ENCODE results near the gene INHA.

Gene INHA

DNA sequence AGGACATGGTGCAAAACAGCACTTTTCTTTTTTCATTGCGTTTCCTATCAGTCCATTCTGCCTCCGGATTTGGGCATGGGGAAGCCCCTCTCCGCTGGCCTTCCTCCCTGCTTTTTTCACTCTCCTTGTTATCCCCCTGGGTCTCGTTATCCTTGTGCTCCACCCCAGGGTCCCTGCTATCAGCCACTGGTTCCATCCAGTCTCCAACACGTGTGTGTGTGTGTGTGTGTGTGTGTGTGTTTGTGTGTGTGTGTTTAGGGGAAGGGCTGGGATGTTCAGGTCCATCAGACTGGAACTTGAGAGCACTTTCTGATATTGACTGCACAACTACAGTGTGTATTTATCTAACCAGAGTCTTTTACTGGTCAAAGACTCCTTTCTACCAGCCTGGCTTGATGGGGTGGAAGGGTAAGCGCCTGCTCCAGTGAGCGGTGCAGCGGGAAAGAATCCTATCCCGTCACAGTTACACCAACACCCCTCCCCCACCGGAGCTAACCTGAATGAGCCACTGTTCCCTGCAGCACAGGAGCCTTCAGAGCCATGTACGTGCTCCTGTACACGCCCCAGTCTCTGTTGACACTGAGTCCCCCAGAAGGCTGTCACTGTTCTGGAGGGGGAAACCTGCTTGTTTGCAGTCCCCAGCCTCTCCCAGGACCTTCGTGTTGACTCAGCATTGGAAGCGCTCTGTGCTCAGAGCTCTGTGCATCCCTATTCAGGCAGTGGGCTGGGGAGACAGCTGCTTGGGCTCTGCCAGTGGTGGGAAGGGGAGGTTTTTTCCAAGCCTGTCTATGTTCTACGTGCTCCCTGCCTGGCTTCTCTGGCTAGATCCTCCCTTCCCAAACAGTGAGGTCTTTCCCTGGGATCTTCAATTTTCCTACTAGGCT is 4.6 kb downstream of the INHA start:
- no peak for DNase-seq

DNA sequence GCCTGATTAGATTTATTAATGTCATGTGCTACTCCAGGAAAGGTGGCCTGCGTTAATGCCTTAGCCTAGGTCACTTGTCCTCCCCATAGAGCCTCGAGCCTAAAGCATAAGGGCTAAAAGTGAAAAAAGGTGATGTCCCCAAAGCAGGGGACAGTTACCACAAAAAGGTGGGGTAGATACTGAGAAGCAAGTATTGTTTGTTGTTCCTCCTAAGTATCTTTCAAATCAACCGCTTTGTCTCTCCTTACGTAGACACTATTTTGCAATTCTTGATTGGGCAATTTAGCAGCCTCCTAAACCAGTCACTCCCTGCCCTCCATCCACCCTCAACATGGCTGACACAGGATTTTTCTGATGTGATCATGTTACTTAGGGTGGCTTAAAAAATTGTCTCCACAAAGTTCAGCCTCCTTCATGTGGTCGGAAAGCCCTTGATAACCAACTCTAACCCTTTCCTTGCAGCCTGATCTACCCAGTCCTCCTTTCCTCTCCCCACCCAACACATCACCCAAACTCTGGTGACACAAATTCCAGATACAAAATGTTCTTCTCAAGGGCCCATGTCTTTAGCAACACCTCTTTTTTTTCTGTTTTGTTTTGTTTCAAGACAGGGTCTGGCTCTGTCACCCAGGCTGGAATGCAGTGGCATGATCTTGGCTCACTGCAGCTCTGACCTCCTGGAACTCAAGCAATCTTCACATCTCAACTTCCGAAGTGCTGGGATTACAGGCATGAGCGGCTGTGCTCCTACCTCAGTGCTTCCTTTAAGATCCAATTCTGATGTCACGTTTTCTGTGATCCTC is 6.9 kb downstream of the INHA start:
- DNase-seq = peak; percentile 44

DNA sequence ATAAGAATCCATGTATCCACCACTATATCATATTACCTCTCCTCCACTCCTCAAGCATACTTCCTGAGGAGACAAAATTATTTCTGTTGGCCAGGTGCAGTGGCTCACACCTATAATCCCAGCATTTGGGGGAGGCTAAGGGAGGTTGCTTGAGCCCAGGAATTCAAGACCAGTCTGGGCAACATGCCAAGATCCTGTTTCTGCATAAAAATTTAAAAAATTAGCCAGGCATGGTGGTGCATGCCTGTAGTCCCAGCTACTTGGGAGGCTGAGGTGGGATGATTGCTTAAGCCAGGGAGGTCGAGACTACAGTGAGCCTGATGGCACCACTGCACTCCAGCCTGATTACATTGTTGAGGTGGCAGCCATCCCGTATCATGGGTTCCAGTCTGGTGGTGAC is 9.2 kb downstream of the INHA start:
- DNase-seq = no peak

DNA sequence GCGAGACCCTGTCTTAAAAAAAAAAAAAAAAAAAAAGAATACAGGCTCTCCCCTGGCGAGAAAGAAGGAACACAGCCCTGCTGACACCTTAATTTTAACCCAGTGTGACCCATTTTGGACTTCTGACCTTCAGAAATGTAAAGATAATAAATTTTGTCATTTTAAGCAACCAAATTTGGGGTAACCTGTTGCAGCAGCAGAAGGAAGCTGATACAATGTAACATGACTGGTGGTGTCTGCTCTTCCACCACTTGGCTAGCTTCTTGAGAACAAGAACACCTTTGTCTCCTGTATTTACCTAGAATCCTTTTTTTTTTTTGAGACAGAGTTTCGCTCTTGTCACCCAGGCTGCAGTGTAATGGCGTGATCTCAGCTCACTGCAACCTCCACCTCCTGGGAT is 19.0 kb downstream of the INHA start:
- no peak for DNase-seq

DNA sequence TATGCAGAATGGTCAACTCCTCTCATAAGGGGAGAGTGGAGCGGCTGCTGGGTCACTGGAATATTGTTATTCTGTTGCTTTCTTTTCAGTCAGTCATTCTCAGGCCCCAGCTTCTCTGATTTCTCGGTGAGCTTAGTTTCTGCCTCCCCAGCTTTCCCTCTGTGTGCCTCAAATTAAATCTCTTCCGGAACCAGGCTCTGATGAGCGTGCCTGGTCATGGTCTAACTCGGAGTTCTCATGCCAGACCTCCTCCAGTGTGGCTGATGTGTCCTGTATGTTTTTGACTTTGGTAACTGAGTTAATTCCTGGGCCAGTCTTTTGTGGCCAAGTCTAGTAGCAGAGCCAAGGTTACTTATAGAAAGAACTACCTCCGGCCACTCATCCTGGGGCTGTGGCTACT is 20.6 kb downstream of the INHA start:
- no peak for DNase-seq

DNA sequence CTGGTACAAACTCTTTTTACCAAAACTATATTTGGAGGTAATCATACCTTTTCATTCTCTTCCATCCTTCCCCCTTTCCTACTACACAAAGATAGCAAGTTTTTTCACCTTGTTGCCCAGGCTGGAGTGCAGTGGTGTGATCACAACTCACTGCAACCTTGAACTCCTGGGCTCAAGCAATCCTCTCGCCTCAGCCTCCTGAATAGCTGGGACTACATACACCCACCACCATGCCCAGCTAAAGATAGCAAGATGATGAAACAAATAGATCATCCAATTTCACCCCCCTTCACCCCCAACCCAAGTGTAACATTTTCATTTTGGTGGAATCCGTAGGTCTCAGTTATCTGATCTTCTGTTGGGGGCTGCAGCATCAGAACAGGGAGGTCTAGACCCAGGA is 21.0 kb downstream of the INHA start:
- DNase-seq = no peak

DNA sequence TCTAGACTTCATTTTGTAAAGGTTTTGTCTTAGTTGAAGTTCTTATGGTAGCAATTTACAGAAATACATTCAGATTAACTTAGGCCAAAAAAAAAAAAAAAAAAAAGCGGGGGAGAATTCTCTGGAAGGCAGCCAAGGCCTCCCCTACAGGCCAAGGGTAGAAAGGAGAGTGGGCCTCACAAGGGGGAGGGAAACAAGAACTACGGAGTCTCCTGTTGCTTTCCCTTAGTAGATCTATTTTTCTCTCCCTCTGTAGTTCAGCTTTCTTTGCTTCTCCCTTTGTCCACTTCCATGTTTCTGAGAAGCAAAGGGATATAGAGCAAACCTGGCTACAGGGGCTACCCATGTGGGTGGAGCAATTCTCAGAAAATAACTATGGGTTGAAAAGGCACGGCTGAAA is 23.1 kb downstream of the INHA start:
- DNase-seq = peak; percentile 88

DNA sequence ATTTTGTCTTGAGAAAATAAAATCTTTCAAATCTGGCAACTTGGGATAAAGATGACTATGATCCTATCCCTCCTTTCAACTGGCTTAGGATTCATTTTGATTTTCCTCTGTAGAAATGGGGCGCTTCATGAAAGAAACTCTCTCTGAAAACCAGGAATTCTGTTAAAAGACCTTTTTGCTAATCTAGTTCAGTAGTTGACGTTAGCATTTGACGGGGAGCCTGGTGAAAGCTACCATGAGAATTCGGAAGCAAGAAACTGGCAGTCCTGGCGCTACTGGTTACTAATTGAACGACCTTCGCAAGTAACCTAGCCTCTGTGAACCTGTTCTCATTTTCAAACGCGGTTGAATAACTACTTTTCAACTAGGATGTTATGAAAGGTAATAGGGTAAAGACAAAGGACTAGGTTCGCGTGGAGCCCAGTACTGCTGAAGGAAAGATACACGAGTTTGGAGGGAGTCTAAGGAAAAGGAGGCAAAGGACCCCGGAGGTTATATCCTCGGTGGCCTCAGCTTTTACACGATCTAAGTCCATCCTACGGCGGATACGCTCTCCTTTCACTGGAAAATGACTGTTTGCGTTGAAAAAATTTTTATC is 24.9 kb downstream of the INHA start:
- no peak for DNase-seq

DNA sequence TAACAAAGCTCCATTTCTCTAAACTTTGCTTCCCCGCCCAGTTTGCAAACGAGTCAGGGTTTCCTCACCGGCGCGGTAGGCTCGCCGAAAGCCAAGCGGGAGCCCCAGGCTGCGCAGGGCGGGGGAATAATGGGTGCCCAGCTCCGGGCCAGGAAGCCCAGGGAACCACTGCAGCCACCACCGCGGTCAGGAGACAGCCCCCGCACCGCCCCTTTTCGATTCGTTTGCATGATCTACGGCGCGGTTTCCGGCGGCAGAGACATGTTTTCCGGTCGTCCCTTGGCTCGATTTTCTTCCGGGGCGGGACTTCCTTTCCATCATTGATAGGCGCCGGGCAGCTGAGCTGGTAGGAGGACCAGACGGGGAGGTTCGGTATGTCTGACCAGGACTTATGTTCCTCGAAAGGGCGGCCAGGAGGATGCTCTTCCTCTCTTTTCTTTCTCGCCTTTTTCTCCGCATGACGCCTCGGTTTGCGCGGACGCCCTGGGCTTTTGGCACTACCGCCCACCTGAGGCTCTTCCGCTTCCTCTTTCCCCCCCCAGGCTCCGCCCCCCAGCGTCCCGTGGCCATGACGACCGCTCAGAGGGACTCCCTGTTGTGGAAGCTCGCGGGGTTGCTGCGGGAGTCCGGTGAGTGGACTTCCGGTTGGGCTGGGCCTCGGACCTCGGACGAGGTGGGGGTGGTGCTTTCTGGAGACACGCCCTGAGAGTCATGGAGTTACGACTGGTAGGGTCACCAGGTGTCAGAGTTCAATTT is 25.6 kb downstream of the INHA start, which contains the start of gene STK11IP:
Gene STK11IP (plus strand): TSS at position 306 of the 756 bp plus-strand sequence. CDS start 263 bp downstream, at position 569.
- peak; percentile 98 for DNase-seq

DNA sequence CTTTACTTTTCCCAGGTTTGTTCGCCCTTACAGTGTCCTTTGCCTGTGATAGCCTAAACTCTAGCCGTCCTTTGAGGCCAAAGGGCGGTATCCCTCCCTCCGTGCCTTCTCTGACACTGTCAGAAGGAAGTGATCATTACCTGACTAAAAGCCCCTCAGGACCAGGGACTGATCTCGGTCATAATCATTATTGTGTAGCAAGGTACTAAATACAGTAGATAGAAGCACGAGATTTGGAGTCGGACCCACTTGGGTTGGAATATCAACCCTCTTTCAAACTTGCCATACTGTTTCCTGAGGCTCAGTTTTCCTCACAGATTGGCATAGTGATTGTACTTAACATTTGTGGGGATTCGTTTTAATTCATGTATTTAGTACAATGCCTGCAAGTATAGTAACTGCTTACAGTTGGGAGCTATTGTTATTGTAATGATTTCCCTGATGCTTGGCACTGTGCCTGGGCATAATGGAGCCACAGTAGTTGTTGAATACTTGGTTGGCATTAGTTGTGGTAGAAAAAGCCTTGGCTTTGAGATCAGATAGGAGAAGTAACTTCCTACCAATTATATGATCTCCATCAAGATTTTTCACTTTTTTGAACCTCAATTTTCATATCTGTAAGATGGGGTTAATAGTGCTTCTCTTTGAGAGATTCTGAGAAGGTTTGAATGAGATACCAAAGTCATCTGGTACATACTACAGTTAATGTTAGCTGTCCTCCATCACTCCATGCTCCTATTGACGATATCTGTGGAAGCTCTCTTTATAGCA is 26.4 kb downstream of the INHA start:
- peak; percentile 34 for DNase-seq

DNA sequence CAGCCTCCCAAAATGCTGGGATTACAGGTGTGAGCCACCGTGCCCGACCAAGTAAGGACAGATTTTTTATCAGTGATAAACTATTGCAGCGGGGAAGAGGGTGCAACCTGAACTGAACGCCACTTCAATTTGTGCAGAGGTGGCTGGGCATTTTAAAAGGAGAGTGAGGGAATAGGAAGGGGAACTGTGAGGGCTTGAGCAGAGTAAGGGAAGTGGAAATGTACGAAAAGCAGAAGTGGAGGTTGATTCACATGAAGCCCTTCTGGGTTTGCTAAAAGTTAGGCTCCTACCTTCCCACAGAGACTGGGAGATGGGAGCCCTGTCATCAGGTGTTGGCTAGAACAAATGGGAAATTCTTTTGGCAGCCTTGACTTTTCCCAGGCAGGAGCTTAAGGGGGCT is 31.7 kb downstream of the INHA start:
- DNase-seq = peak; percentile 40

DNA sequence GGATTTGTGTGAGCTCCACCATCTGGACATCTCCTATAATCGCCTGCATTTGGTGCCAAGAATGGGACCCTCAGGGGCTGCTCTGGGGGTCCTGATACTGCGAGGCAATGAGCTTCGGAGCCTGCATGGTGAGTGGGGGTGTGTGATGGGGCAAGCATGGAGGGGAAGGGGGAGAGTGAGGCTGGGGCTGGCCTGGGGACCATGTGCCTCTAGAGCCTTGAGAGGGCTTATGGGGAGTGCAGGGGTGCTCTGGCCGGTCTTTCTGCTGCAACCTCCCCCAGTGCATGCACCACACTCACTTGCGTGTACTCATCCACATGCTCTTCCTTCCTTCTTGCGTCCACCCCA is 33.5 kb downstream of the INHA start:
- no peak for DNase-seq

DNA sequence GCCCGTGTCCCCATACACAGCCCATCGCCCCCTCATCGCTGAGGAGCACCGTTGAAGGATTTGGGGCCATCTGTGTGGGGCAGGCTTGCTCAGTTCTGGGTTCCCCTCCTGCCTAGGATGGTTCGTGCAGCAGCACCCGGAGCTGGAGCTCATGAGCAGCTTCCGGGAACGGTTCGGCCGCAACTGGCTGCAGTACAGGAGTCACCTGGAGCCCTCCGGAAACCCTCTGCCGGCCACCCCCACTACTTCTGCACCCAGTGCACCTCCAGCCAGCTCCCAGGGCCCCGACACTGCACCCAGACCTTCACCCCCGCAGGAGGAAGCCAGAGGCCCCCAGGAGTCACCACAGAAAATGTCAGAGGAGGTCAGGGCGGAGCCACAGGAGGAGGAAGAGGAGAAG is 35.8 kb downstream of the INHA start:
- no peak for DNase-seq

DNA sequence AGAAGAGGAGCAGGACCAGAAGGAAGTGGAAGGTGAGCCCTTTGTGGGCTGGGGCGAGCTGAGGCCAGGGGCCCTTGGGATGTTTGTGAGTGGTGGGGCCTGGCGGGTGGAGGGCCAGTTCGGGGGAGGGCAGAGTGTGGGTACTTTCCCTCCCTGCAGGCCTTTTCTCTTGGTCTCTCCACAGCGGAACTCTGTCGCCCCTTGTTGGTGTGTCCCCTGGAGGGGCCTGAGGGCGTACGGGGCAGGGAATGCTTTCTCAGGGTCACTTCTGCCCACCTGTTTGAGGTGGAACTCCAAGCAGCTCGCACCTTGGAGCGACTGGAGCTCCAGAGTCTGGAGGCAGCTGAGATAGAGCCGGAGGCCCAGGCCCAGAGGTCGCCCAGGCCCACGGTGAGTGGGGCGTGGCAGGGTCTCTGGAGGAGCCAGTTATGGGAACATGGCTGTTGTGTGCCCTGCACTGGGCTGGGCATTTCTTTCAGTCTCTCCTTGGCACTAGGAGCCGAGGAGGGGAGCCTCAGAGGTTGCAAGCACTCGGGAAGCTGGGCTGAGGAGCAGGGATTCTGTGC is 36.4 kb downstream of the INHA start:
- DNase-seq = no peak

DNA sequence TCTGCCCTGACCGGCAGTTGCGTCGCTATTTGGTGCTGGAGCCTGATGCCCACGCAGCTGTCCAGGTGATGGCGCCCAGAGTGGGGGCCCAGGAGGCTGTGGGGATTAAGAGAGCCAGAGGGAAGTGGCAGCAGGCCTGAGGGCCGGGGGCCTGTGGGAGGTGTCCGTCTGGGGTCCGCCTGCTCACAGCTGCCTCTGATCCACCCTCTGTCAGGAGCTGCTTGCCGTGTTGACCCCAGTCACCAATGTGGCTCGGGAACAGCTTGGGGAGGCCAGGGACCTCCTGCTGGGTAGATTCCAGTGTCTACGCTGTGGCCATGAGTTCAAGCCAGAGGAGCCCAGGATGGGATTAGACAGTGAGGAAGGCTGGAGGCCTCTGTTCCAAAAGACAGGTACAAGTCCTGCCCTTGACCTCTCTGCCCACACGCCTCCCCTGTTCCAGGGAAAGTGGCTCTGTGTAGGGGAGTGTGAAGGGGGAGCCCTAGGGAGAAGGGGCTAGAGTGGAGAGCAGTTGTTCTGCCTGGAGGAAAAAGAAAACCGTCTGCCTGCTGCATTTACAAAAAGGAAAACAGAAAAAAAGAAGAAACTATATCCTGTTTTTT is 37.1 kb downstream of the INHA start:
- DNase-seq = no peak

DNA sequence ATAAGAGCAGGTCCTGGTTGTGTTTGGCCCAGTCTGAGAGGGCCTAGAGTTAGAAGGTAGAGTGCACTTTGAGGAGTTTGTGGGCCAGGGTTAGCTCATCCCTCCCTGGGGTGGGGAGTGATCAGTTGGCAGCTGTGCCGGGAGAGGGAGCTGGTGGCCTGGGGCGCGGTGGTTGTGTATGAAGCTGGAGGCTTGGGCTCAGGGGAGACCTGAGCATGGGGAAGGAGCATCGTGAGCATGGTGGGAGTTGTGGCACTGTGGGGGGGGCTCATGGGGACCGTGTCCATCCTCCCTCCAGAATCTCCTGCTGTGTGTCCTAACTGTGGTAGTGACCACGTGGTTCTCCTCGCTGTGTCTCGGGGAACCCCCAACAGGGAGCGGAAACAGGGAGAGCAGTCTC is 39.2 kb downstream of the INHA start:
- DNase-seq = no peak

DNA sequence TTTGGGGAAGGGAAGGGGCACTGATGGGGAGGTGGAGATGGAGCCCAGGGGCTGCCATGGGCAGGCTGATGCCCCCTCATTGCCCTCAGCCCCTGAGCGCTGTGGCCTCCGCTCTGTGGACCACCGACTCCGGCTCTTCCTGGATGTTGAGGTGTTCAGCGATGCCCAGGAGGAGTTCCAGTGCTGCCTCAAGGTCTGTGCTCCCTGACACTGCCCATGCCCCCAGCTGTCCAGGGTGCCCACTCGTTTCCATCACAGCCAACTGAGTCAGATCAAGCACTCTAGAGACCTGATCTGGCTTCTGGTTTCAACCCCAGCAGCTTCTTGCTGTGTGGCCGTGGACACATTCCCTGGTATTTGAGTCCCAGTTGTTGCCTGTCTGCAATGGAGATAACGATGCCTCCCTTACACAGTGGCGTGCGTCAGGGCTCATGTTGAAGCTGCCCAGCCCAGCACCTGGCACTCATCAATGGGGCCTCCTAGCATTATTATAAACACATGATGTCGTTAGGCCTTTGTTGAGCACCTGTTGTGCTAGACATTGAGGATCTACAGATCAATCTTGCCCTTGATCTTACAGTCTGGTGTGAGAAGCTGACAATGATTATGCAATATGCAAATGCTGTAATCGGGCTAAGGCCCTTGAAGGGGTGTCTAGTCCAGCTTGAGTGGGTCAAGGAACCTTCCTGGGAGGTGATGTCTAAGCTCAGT is 39.9 kb downstream of the INHA start:
- DNase-seq = no peak

DNA sequence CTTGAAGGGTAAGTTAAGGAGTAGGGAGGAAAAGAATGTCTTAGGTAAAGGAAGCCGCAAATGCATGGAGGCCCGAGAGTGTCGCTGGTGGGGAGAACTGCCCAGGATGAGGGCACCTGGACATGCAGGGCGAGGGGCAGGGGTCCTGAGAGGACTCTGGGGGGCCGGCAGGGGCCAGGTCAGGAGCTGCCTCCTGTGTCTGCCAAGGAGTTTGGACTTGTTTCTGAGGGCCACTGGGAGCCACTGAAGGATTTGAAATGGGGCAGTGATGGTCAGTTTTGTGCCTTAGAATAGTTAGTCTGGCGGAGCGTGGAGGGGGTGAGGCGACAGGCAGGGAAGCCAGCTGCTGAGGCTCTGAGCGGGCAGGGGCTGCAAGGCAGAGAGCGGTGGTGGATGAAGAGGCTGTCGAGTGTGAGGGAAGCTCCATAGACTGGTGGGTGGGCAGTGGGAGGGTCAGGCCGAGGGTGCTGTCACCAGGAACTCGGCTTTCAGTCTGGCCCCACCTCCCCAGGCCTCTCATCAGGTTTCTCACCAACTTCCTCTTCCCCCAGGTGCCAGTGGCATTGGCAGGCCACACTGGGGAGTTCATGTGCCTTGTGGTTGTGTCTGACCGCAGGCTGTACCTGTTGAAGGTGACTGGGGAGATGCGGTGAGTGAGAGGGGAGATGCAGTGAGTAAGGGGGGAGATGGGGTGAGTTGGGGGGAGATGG is 40.6 kb downstream of the INHA start:
- DNase-seq = no peak

DNA sequence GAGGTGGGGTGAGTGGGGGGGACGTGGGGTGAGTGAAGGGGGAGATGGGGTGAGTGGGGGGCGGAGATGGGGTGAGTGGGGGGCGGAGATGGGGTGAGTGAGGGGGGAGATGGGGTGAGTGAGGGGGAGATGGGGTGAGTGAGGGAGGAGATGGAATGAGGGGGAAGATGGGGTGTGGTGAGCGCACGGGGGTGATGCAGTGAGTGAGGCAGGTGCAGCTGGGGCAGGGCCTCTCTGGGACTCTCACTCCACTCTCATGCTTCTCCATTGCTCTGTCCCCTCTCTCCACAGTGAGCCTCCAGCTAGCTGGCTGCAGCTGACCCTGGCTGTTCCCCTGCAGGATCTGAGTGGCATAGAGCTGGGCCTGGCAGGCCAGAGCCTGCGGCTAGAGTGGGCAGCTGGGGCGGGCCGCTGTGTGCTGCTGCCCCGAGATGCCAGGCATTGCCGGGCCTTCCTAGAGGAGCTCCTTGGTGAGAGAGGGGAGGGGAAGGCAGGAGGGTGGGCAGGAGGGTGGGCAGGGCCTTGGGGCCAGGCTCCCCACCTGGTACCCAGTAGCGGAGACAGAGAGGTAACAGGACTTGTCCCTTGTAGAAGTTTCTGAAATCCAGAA is 41.5 kb downstream of the INHA start:
- DNase-seq = no peak
